Neural cell (in vitro differentiated cells): Measurements from ENCODE around the gene TNFAIP1. TPM values are rescaled to one million over a fixed set of nuclear protein-coding genes. Genes with fewer than 3 reads are reported as not detected.

ENCODE experiments used
- H2AFZ ChIP-seq: fragments of 200-600, 300-800 bp; sonication (generic), shearing (Covaris generic); 2 replicates; pipeline ENCODE4 v1.6.0; 2014; ENCODE audit warnings: low read depth, mild to moderate bottlenecking, antibody characterized with exemption, low read length, moderate library complexity
- H3F3A ChIP-seq: fragments of 200-600 bp; shearing (Covaris generic); 2 replicates; pipeline ENCODE4 v1.6.1; 2016; ENCODE audit warnings: mild to moderate bottlenecking, moderate library complexity, mixed read lengths, antibody characterized with exemption, low read length; ENCODE audit not compliant: insufficient read depth, poor library complexity, severe bottlenecking
- H3K27ac ChIP-seq: fragments of 200-600, 300-800 bp; sonication (generic), shearing (Covaris generic); 2 replicates; pipeline ENCODE4 v1.5.1; 2014; ENCODE audit warnings: mild to moderate bottlenecking, low read length, moderate library complexity
- H3K27me3 ChIP-seq: fragments of 300-800, 200-600 bp; sonication (generic), shearing (Covaris generic); 2 replicates; pipeline ENCODE4 v1.6.0; 2014; ENCODE audit warnings: mild to moderate bottlenecking, low read depth, low read length, moderate library complexity; ENCODE audit not compliant: insufficient read depth
- H3K36me3 ChIP-seq: fragments of 300-800, 200-600 bp; sonication (generic), shearing (Covaris generic); 2 replicates; pipeline ENCODE4 v1.5.1; 2014; ENCODE audit warnings: mild to moderate bottlenecking, antibody characterized with exemption, low read length, moderate library complexity; ENCODE audit not compliant: insufficient read depth
- H3K4me2 ChIP-seq: fragments of 300-800, 200-600 bp; sonication (generic), shearing (Covaris generic); 2 replicates; pipeline ENCODE4 v1.6.0; 2014; ENCODE audit warnings: mild to moderate bottlenecking, low read length
- H3K4me3 ChIP-seq: fragments of 300-800, 200-600 bp; sonication (generic), shearing (Covaris generic); 2 replicates; pipeline ENCODE4 v1.5.1; 2014; ENCODE audit warnings: mild to moderate bottlenecking, low read length, moderate library complexity
- H3K79me2 ChIP-seq: fragments of 200-600 bp; shearing (Covaris generic); replicated peaks from 2 replicates; pipeline ENCODE4 v1.6.0; 2014; ENCODE audit warnings: mild to moderate bottlenecking, low read length, moderate library complexity; ENCODE audit not compliant: insufficient read depth
- H3K9ac ChIP-seq: fragments of 300-800, 200-600 bp; sonication (generic), shearing (Covaris generic); 2 replicates; pipeline ENCODE4 v1.6.1; 2016; ENCODE audit warnings: mild to moderate bottlenecking, low read length, mixed read lengths
- H3K9me2 ChIP-seq: fragments of 200-600 bp; shearing (Covaris generic); 2 replicates; pipeline ENCODE4 v1.6.1; 2016; ENCODE audit warnings: mild to moderate bottlenecking, low read length, mixed read lengths; ENCODE audit not compliant: insufficient read depth
- H3K9me3 ChIP-seq: fragments of 200-600, 300-800 bp; sonication (generic), shearing (Covaris generic); 2 replicates; pipeline ENCODE4 v1.6.1; 2016; ENCODE audit warnings: mild to moderate bottlenecking, mixed run types, low read length, moderate library complexity, mixed read lengths
- H4K20me1 ChIP-seq: fragments of 200-600 bp; shearing (Covaris generic); 2 replicates; pipeline ENCODE4 v1.6.1; 2016; ENCODE audit warnings: mild to moderate bottlenecking, mixed run types; ENCODE audit not compliant: insufficient read depth
- CTCF ChIP-seq: fragments of 450-650 bp; IDR thresholded peaks from 2 replicates; pipeline ENCODE4 v1.5.1; 2014; ENCODE audit warnings: antibody characterized with exemption, mild to moderate bottlenecking, moderate library complexity; ENCODE audit not compliant: poor library complexity, severe bottlenecking
- EP300 ChIP-seq: fragments of 450-650 bp; conservative IDR thresholded peaks from 2 replicates; pipeline ENCODE4 v1.6.1; 2014; ENCODE audit warnings: antibody characterized with exemption, mild to moderate bottlenecking, moderate library complexity; ENCODE audit not compliant: poor library complexity, severe bottlenecking
- EZH2 ChIP-seq: fragments of 200-600, 300-800 bp; shearing (Covaris generic), sonication (generic); IDR thresholded peaks from 2 replicates; pipeline ENCODE4 v1.6.1; 2014; ENCODE audit warnings: antibody characterized with exemption, low read length, borderline replicate concordance, mild to moderate bottlenecking; ENCODE audit not compliant: insufficient read depth, poor library complexity, severe bottlenecking
- MXI1 ChIP-seq: fragments of 450-650 bp; conservative IDR thresholded peaks from 2 replicates; pipeline ENCODE4 v1.6.1; 2014; ENCODE audit warnings: antibody characterized with exemption, mild to moderate bottlenecking; ENCODE audit not compliant: poor library complexity, severe bottlenecking
- POLR2AphosphoS5 ChIP-seq: IDR thresholded peaks from 2 replicates; pipeline ENCODE4 v1.6.1; 2012
- RAD21 ChIP-seq: fragments of 450-650 bp; conservative IDR thresholded peaks from 2 replicates; pipeline ENCODE4 v1.6.1; 2014; ENCODE audit warnings: antibody characterized with exemption, mild to moderate bottlenecking, moderate library complexity
- SMC3 ChIP-seq: fragments of 450-650 bp; conservative IDR thresholded peaks from 2 replicates; pipeline ENCODE4 v1.6.1; 2014; ENCODE audit warnings: antibody characterized with exemption, mild to moderate bottlenecking, moderate library complexity; ENCODE audit not compliant: poor library complexity
- TAF1 ChIP-seq: IDR thresholded peaks from 2 replicates; pipeline ENCODE4 v1.6.1; 2012; ENCODE audit warnings: low read depth
- polyA plus RNA-seq: library from polyadenylated mRNA; depleted of rRNA; stranded (reverse); fragments of >200 nt; gene quantifications from 2 replicates; pipeline ENCODE4 v1.2.3, GENCODE V29; 2014
- TF ChIP-seq, protein P1 (sequence below): IDR thresholded peaks from 2 replicates; pipeline ENCODE4 v1.6.1; 2012; ENCODE audit warnings: borderline replicate concordance

The TNFAIP1 gene
- polyA plus RNA-seq, 1 donor from 2014 or later = 40.8 TPM

DNA sequence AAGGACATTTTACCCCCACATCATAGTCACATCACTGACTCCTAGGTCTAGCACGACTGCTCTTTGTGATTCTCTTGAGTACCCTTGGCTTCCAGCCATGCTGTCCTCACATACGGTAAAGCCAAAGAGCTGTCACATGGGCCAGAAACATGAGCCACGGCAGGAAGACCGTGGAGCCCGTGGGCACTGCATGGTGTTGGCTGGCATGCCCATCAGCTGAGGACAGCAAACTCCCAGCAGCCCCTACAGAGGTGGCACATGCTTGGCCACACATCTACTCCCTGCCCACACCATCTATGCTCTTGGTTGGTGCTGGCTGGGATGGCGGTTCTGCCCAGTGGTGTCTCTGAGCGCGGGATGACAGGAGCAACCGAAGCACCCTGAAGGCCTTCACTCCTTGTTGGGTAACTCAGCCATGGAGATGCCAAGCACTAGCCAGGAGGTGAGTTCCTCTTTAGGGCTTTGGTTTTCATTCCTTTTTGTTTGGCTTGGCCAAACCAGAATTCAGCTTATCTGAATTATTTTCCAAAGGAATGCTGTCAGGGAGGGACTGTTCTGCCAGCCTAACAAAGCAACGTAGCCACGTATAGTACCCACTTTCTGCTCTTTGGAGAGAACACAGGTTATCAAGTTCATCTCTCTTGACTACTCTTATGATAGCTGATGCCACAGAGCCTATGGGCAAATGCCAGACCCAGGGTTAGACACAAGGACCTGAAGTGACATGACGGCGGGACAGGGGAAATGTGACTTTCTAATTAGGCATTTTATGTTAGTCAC lies 10.0 kb downstream of the TNFAIP1 start:
- no peaks in the 10 kb centered on the region for H3K27me3 ChIP-seq
- no peaks in the 10 kb centered on the region for H3K9me3 ChIP-seq
- H3K4me3 ChIP-seq = no peak overlapping the region
- peaks cover 13% of the 10 kb centered on the region for H3K36me3 ChIP-seq
- H3F3A ChIP-seq = no peaks in the 10 kb centered on the region
- no peaks in the 10 kb centered on the region for H4K20me1 ChIP-seq
- TF ChIP-seq MXI1 = no peak
- no peak for TF ChIP-seq EP300
- TF ChIP-seq EZH2 = no peak
- TF ChIP-seq, protein P1, sequence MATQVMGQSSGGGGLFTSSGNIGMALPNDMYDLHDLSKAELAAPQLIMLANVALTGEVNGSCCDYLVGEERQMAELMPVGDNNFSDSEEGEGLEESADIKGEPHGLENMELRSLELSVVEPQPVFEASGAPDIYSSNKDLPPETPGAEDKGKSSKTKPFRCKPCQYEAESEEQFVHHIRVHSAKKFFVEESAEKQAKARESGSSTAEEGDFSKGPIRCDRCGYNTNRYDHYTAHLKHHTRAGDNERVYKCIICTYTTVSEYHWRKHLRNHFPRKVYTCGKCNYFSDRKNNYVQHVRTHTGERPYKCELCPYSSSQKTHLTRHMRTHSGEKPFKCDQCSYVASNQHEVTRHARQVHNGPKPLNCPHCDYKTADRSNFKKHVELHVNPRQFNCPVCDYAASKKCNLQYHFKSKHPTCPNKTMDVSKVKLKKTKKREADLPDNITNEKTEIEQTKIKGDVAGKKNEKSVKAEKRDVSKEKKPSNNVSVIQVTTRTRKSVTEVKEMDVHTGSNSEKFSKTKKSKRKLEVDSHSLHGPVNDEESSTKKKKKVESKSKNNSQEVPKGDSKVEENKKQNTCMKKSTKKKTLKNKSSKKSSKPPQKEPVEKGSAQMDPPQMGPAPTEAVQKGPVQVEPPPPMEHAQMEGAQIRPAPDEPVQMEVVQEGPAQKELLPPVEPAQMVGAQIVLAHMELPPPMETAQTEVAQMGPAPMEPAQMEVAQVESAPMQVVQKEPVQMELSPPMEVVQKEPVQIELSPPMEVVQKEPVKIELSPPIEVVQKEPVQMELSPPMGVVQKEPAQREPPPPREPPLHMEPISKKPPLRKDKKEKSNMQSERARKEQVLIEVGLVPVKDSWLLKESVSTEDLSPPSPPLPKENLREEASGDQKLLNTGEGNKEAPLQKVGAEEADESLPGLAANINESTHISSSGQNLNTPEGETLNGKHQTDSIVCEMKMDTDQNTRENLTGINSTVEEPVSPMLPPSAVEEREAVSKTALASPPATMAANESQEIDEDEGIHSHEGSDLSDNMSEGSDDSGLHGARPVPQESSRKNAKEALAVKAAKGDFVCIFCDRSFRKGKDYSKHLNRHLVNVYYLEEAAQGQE = no peak
- no peak for TF ChIP-seq RAD21
- TF ChIP-seq POLR2AphosphoS5 = no peak
- TF ChIP-seq SMC3 = no peak
- TF ChIP-seq TAF1 = no peak
- TF ChIP-seq CTCF = no peak
- H2AFZ ChIP-seq = no peak overlapping the region
- H3K79me2 ChIP-seq = no peaks in the 10 kb centered on the region
- H3K9ac ChIP-seq = no peak overlapping the region
- H3K27ac ChIP-seq = no peak overlapping the region
- H3K4me2 ChIP-seq = no peak overlapping the region
- H3K9me2 ChIP-seq = no peaks in the 10 kb centered on the region

DNA sequence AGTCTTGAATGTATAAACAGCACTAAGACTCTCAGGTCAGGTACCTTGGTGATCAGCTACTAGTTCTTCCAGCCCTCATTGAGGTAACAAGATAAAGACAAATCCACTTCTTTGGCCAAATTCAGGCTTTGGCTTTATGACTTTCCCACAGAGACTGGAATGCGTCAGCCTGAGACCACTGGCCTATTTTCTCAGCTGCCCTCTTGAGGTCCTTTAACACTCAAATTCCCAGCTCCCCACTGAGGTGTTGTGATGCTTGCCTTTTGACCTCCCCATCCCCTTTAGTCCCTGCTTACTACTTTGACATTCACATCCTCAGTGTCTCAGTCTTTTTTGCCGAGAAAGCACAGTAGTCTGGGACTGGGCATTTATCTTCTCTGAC lies 10.6 kb downstream of the TNFAIP1 start:
- H3K9me3 ChIP-seq = no peaks in the 10 kb centered on the region
- no peak for TF ChIP-seq RAD21
- no peaks in the 10 kb centered on the region for H3F3A ChIP-seq
- H3K9me2 ChIP-seq = no peaks in the 10 kb centered on the region
- no peaks in the 10 kb centered on the region for H3K79me2 ChIP-seq
- H3K4me3 ChIP-seq = no peak overlapping the region
- no peaks in the 10 kb centered on the region for H3K27me3 ChIP-seq
- H2AFZ ChIP-seq = no peak overlapping the region
- H3K36me3 ChIP-seq = peaks cover 13% of the 10 kb centered on the region
- H3K4me2 ChIP-seq = no peak overlapping the region
- no peak overlapping the region for H3K27ac ChIP-seq
- H4K20me1 ChIP-seq = no peaks in the 10 kb centered on the region
- no peak overlapping the region for H3K9ac ChIP-seq
